Measurements from ENCODE around the gene ARID5B.

GRCh38 chr10:62001898-62002297 is 100.4 kb downstream of the ARID5B start:
- no peak for TF ChIP-seq CTCF (IDR thresholded peaks at IDR 0.05; ENCODE audit: poor library complexity)
- TF ChIP-seq EZH2phosphoT487 (IDR thresholded peaks at IDR 0.05; ENCODE audit: low read depth, severe bottlenecking, unreplicated experiment), result no peak
- no peak for TF ChIP-seq EZH2 (IDR thresholded peaks at IDR 0.05; ENCODE audit: borderline replicate concordance)
